GM21515 (cell line): ENCODE data around the gene DISC1.
"Not testable (repeated sequence)": the region's sequence is repeated elsewhere in the genome, so short reads cannot be mapped to it uniquely, and the experiment has no call there.

ENCODE experiments used
- ATAC-seq: cut with Tn5 transposase; IDR thresholded peaks from one replicate; pipeline ENCODE4 v1.9.1; 2021; ENCODE audit not compliant: unreplicated experiment

DISC1 gene

GRCh38 chr1:231634323-231635013, 7.9 kb downstream of the DISC1 start:
- ATAC-seq, result no peak

GRCh38 chr1:231636157-231636556, 9.6 kb downstream of the DISC1 start:
- no peak for ATAC-seq

- not testable (repeated sequence) for ATAC-seq
These were observed 10.3 kb downstream of the DISC1 start for GRCh38 chr1:231636922-231637321.

- ATAC-seq, result no peak
These were observed 12.1 kb downstream of the DISC1 start for GRCh38 chr1:231638647-231639046.

GRCh38 chr1:231639819-231640218, 13.2 kb downstream of the DISC1 start:
- no peak for ATAC-seq

GRCh38 chr1:231641444-231641843, 14.9 kb downstream of the DISC1 start:
- not testable (repeated sequence) for ATAC-seq

- ATAC-seq, result not testable (repeated sequence)
These were observed 15.5 kb downstream of the DISC1 start for GRCh38 chr1:231642061-231642460.

GRCh38 chr1:231642618-231643017, 16.0 kb downstream of the DISC1 start:
- ATAC-seq, result no peak

DNA sequence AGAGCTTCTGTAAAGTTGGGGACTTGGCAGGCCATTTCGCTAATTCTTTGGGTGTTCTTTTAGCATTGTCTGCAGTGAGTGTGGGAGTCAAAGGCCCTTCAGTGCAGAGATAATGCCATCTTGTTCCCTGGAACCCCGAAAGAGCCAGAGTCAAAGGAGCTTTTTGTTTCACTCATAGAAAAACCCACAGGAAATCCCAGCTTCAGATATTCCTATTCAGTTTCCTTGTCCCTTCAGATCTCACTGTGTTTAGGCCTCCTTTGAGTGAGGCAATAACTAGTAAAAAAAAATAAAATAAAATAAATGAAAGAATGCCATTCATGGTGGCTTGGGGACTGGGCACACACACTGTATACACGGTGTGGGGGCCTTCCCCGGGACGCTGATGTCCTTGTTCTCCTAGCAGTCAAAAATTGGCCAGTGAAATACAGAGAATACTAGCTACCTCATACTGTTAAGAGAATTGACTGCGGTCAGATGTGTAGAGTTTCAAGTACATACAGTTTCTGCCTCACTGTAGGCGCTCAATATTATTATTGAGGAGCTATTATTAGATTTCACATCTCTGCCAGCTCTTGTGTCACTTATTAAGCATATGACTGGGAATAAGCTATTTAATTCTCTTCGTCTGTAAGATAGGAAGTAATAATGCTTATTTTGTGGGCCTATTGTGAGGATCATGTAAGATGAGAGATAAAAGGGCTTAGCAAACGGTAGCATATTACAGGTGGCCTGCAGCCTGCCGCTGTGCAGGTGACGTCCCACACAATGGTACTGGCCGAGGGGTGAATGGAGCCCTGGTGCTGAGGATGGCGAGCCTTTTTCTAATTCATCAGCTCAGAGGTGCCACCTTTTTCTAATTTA, 16.7 kb downstream of the DISC1 start:
- ATAC-seq, result no peak

DNA sequence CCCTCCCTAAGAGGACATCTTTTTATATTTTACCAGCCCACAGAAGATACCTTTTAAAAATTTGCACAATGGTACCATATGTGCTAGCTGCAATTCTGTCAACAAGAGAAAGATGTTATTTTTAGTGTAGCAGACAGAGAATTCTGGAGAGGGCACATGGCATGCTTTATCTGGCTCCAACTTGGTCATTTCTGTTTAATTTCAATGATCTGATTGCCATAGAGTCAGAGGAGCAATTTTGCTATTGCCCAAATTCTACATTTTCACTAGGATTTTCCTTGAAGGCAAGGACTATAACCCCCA, 17.3 kb downstream of the DISC1 start:
- ATAC-seq, result no peak

GRCh38 chr1:231645634-231646033, 19.0 kb downstream of the DISC1 start:
- not testable (repeated sequence) for ATAC-seq

DNA sequence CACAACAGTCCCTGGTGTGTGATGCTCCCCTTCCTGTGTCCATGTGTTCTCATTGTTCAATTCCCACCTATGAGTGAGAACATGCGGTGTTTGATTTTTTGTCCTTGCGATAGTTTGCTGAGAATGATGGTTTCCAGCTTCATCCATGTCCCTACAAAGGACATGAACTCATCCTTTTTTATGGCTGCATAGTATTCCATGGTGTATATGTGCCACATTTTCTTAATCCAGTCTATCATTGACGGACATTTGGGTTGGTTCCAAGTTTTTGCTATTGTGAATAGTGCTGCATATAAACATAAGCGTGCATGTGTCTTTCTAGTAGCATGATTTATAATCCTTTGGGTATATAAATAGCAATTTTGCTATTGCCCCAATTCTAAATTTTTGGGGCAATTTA, 19.6 kb downstream of the DISC1 start:
- ATAC-seq, result not testable (repeated sequence)

GRCh38 chr1:231651621-231652260, 25.2 kb downstream of the DISC1 start:
- not testable (repeated sequence) for ATAC-seq

DNA sequence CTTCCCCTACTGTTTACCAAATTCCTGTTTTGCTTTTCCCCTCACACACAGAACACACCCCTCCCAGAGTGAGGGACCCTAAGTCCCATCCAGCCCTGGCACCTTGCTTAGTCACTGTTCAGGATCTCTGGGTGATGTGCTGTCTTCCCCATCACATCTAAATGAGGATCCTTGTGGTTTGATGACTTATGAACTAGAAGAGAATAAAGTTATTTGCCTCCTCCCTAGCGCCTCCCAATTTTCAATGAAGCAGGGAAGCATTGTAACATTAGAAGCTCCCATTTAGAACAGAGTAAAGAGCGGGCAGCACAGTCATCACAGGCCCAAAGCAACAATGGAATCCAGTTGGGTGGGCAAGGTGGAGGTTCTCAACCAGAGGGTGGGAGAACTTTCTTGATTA, 27.0 kb downstream of the DISC1 start:
- ATAC-seq, result no peak

DNA sequence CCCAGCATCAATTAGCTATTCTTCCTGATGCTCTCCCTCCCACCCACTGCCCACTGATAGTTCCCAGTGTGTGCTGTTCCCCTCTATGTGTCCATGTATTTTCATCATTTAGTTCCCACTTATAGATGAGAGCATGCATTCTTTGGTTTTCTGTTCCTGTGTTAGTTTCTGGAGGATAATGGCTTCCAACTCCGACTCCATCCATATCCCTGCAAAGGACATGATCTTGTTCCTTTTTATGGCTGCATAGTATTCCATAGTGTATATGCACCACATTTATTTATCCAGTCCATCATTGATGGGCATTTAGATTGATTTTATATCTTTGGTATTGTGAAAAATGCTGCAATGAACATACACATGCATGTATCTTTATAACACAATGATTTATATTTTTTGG, 30.2 kb downstream of the DISC1 start:
- no peak for ATAC-seq

GRCh38 chr1:231658223-231658622, 31.6 kb downstream of the DISC1 start:
- ATAC-seq, result not testable (repeated sequence)

GRCh38 chr1:231660198-231660597, 33.6 kb downstream of the DISC1 start:
- no peak for ATAC-seq

GRCh38 chr1:231663211-231663792, 36.7 kb downstream of the DISC1 start:
- no peak for ATAC-seq

GRCh38 chr1:231665101-231665500, 38.5 kb downstream of the DISC1 start:
- ATAC-seq, result no peak

- ATAC-seq, result no peak
These were observed 39.1 kb downstream of the DISC1 start for GRCh38 chr1:231665726-231666125.

DNA sequence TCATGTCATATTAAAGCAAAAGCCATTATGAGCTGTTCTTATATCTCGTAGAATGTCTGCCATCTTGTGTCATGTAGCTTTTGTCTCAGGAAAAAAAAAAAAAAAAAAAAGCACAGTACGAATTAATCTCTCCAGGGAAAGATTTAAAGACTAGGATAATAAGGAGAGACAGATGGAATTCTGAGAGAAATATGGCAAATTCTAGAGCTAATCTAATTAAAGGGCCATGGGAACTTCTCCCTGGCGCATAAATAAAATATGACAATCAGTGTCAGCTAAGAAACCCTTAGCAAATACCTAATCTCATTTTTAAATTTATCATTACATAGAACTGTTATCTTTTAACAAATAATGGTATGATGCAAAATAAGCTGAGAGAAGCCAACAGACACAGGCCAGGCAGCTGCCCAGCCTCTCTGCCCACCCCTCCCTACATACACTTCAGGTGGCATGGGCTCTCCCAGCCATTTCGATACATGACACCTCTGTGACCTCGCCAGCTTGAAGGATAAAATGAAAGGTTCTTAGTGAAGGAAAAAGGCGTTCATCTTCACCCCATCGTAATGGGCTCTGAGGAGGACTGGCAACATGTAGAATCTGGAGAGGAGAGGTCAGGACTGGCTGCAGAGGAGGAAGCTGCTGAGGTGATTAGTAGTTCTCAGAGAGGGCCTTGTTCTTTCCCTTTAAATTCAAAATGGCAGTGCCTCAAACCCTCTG, 39.8 kb downstream of the DISC1 start:
- ATAC-seq, result no peak
